GM12878 (cell line): ENCODE measurements around the gene NT5DC3. TPM values are rescaled to one million over a fixed set of nuclear protein-coding genes. Genes with fewer than 3 reads are reported as not detected.

ENCODE experiments used
- BHLHE40 ChIP-seq, 2 experiments: fragments of 450-650 bp in 1 of 2; IDR thresholded peaks; 2 replicates each; pipeline ENCODE4 v1.6.1; 2011 to 2017; ENCODE audit warnings: low read depth in 2 of 2, borderline replicate concordance in 1 of 2, improper control_type of control experiment in 1 of 2, low read length in 1 of 2, mild to moderate bottlenecking in 1 of 2
- EED ChIP-seq: sonication (generic); IDR thresholded peaks from 2 replicates; pipeline ENCODE4 v1.6.1; 2016; ENCODE audit warnings: antibody characterized with exemption, low read depth
- HDGF ChIP-seq: fragments of 450-650 bp; IDR thresholded peaks from 2 replicates; pipeline ENCODE4 v1.6.1; 2016; ENCODE audit warnings: antibody characterized with exemption
- RBBP5 ChIP-seq: fragments of 200-600 bp; sonication (generic); conservative IDR thresholded peaks from 2 replicates; pipeline ENCODE4 v1.6.1; 2016
- RELA ChIP-seq: fragments of 450-650 bp; IDR thresholded peaks from 2 replicates; pipeline ENCODE4 v1.8.0; 2014; ENCODE audit warnings: borderline replicate concordance; ENCODE audit not compliant: partially characterized antibody
- SMC3 ChIP-seq: IDR thresholded peaks from 2 replicates; pipeline ENCODE4 v1.6.1; 2011; ENCODE audit warnings: low read length, improper control_type of control experiment, borderline replicate concordance
- ZNF217 ChIP-seq: fragments of 450-650 bp; IDR thresholded peaks from 2 replicates; pipeline ENCODE4 v1.6.1; 2017; ENCODE audit warnings: antibody characterized with exemption, mild to moderate bottlenecking
- polyA plus RNA-seq, 11 experiments: library from polyadenylated mRNA; depleted of rRNA in 4 of 11; unstranded in 6 of 11; stranded (reverse) in 5 of 11; fragments of >200 nt; fragmentation: Nextera tagmentation in 4 of 11; fragmentation: Illumina TruSeq in 1 of 11; extraction: Ambion mirVana in 4 of 11; extraction: Trizol in 1 of 11; gene quantifications; 1 replicate in 1 of 11; 2 replicates in 10 of 11; pipeline versions ENCODE4 v1.2.1 to v1.2.3, GENCODE V29; 2011 to 2016; ENCODE audit warnings: inconsistent platforms in 2 of 11, missing spikeins in 2 of 11, low read depth in 1 of 11
- total RNA-seq, 4 experiments: library from RNA; depleted of rRNA in 3 of 4; stranded (reverse); fragments of >200 nt in 3 of 4; fragmentation: Illumina TruSeq in 1 of 4; extraction: Trizol in 1 of 4; gene quantifications; 2 replicates each; pipeline versions ENCODE4 v1.2.1 to v1.2.3, GENCODE V29; 2013 to 2021
- TF ChIP-seq, protein P1 (sequence below): IDR thresholded peaks from 2 replicates; pipeline ENCODE4 v1.6.1; 2012; ENCODE audit warnings: low read depth, low read length, improper control_type of control experiment
- TF ChIP-seq, protein P2 (sequence below): fragments of 450-650 bp; formaldehyde crosslinking; IDR thresholded peaks from 2 replicates; pipeline ENCODE4 v1.4.0; 2022; ENCODE audit warnings: mild to moderate bottlenecking, moderate library complexity
- TF ChIP-seq, protein P3 (sequence below): fragments of 450-650 bp; conservative IDR thresholded peaks from 2 replicates; pipeline ENCODE4 v1.6.1; 2017; ENCODE audit warnings: mild to moderate bottlenecking, moderate library complexity

The NT5DC3 gene
- total and polyA plus RNA-seq, 10 of the 15 experiments (the other 5 are each of a cell fraction or from before 2014, with no cell fraction given), result 2.0 to 12.4 (median 5.9) TPM

DNA sequence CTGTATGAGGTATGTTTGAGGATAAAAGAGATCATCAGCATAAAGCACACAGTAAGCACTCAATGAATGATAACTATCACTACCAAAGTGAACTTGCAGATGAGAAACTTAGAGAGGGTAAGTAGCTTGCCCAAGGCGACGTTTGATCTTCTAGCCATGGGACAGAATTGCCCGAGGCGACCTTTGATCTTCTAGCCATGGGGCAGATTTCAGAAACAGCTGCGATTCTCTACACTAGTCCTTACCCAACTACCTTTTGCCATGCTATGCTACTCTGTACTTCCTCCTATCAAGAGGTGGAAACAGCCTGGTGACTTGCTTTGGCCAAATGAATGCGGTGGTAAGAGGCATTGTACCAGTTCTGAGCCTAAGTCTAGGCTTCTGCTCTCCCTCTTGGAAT, 23.7 kb upstream of the NT5DC3 start (continued):
- TF ChIP-seq, protein P1, sequence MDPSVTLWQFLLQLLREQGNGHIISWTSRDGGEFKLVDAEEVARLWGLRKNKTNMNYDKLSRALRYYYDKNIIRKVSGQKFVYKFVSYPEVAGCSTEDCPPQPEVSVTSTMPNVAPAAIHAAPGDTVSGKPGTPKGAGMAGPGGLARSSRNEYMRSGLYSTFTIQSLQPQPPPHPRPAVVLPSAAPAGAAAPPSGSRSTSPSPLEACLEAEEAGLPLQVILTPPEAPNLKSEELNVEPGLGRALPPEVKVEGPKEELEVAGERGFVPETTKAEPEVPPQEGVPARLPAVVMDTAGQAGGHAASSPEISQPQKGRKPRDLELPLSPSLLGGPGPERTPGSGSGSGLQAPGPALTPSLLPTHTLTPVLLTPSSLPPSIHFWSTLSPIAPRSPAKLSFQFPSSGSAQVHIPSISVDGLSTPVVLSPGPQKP, result no peak
- TF ChIP-seq BHLHE40 (IDR thresholded peaks at IDR 0.05; ENCODE audit: borderline replicate concordance in 1 of 2, low read depth in 2 of 2, low read length in 1 of 2) (no peak), EED (no peak), RELA (no peak), SMC3 (no peak), RBBP5 (no peak), HDGF (no peak), ZNF217 (no peak)
- TF ChIP-seq, protein P2, sequence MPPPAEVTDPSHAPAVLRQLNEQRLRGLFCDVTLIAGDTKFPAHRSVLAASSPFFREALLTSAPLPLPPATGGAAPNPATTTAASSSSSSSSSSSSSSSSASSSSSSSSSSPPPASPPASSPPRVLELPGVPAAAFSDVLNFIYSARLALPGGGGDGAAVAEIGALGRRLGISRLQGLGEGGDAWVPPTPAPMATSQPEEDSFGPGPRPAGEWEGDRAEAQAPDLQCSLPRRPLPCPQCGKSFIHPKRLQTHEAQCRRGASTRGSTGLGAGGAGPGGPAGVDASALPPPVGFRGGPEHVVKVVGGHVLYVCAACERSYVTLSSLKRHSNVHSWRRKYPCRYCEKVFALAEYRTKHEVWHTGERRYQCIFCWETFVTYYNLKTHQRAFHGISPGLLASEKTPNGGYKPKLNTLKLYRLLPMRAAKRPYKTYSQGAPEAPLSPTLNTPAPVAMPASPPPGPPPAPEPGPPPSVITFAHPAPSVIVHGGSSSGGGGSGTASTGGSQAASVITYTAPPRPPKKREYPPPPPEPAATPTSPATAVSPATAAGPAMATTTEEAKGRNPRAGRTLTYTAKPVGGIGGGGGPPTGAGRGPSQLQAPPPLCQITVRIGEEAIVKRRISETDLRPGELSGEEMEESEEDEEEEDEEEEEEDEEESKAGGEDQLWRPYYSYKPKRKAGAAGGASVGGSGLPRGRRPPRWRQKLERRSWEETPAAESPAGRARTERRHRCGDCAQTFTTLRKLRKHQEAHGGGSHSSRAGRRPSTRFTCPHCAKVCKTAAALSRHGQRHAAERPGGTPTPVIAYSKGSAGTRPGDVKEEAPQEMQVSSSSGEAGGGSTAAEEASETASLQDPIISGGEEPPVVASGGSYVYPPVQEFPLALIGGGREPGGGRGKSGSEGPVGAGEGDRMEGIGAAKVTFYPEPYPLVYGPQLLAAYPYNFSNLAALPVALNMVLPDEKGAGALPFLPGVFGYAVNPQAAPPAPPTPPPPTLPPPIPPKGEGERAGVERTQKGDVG (CRISPR knock-in tag), result no peak
- TF ChIP-seq, protein P3, sequence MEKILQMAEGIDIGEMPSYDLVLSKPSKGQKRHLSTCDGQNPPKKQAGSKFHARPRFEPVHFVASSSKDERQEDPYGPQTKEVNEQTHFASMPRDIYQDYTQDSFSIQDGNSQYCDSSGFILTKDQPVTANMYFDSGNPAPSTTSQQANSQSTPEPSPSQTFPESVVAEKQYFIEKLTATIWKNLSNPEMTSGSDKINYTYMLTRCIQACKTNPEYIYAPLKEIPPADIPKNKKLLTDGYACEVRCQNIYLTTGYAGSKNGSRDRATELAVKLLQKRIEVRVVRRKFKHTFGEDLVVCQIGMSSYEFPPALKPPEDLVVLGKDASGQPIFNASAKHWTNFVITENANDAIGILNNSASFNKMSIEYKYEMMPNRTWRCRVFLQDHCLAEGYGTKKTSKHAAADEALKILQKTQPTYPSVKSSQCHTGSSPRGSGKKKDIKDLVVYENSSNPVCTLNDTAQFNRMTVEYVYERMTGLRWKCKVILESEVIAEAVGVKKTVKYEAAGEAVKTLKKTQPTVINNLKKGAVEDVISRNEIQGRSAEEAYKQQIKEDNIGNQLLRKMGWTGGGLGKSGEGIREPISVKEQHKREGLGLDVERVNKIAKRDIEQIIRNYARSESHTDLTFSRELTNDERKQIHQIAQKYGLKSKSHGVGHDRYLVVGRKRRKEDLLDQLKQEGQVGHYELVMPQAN, result no peak
